ENCODE results near the gene IL1B. TPM values are rescaled to one million over a fixed set of nuclear protein-coding genes. Genes with fewer than 3 reads are reported as not detected.

The IL1B gene
- total and polyA plus RNA-seq, 7 donors: 0.55 to 32.4 (median 4.9) TPM; not detected in 1

GRCh38 chr2:112827009-112827408, 9.6 kb downstream of the IL1B start:
- Histone ChIP-seq H3K27me3 (no peaks in the 10 kb centered on the region), H3K27ac (no peak overlapping the region), H3K4me1 (no peaks in the 10 kb centered on the region), H3K36me3 (no peaks in the 10 kb centered on the region), H3K4me3 (no peak overlapping the region), H3K9me3 (no peaks in the 10 kb centered on the region)
- no peak for DNase-seq
- 77 to 98% methylated on average over 3 of the region's 3 CpGs for WGBS, 2 donors
- TF ChIP-seq CTCF (IDR thresholded peaks at IDR 0.05) (no peak), POLR2AphosphoS5 (IDR thresholded peaks at IDR 0.05) (no peak)
- intact Hi-C loops (cut with DNase I): no loop called here

GRCh38 chr2:112825706-112826105, 10.9 kb downstream of the IL1B start:
- no peaks in the 10 kb centered on the region for H3K36me3 ChIP-seq
- DNase-seq: no peak
- H3K27ac ChIP-seq: no peak overlapping the region
- H3K27me3 ChIP-seq: no peaks in the 10 kb centered on the region
- TF ChIP-seq CTCF (IDR thresholded peaks at IDR 0.05) (no peak), EP300 (IDR thresholded peaks at IDR 0.05) (no peak), POLR2A (IDR thresholded peaks at IDR 0.05) (no peak), POLR2AphosphoS5 (IDR thresholded peaks at IDR 0.05) (no peak)
- no peaks in the 10 kb centered on the region for H3K9me3 ChIP-seq
- WGBS, 2 donors: 92 to 94% methylated on average over 2 of the region's 2 CpGs
- intact Hi-C loops (cut with DNase I): no loop called here
- H3K4me3 ChIP-seq: no peak overlapping the region
- no peaks in the 10 kb centered on the region for H3K4me1 ChIP-seq

- intact Hi-C loops (cut with DNase I): no loop called here
- DNase-seq: no peak
- no peaks in the 10 kb centered on the region for H3K36me3 ChIP-seq
- TF ChIP-seq POLR2AphosphoS5 (IDR thresholded peaks at IDR 0.05) (no peak), POLR2A (IDR thresholded peaks at IDR 0.05) (no peak), EP300 (IDR thresholded peaks at IDR 0.05) (no peak), CTCF (IDR thresholded peaks at IDR 0.05) (no peak)
- H3K4me3 ChIP-seq: no peak overlapping the region
- H3K9me3 ChIP-seq: no peaks in the 10 kb centered on the region
- no peak overlapping the region for H3K27ac ChIP-seq
- no peaks in the 10 kb centered on the region for H3K27me3 ChIP-seq
- H3K4me1 ChIP-seq: no peaks in the 10 kb centered on the region
Measured at GRCh38 chr2:112824694-112825085, 11.9 kb downstream of the IL1B start.

DNA sequence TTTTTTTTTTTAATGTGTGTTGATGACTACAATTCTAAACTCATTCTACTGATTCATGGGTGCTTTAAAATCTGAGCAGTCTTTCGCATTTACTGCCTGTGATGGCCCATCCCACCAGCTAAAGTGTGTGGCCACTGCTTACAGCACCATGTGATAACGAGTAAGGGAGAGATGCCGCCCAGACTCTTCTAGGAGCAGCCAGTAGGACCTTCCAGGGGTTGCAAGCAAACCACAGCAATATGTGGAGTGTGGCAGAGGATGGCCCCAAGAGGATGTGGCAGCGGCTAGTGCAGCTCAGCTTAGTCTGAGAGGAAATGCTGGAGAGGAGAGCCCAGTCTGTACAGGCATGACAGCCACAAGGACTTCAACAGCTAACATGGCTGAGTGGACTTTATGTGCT, 14.9 kb downstream of the IL1B start:
- intact Hi-C loops (cut with DNase I): no loop called here
- H3K36me3 ChIP-seq: no peaks in the 10 kb centered on the region
- no peak for DNase-seq
- WGBS, 2 donors: 46 to 47% methylated on average over 4 of the region's 4 CpGs
- H3K4me1 ChIP-seq: no peaks in the 10 kb centered on the region
- no peaks in the 10 kb centered on the region for H3K9me3 ChIP-seq
- no peak for TF ChIP-seq CTCF (IDR thresholded peaks at IDR 0.05)
- no peak for TF ChIP-seq POLR2AphosphoS5 (IDR thresholded peaks at IDR 0.05)
- TF ChIP-seq EP300 (IDR thresholded peaks at IDR 0.05): no peak
- TF ChIP-seq POLR2A (IDR thresholded peaks at IDR 0.05): no peak
- H3K4me3 ChIP-seq: no peak overlapping the region
- no peaks in the 10 kb centered on the region for H3K27me3 ChIP-seq
- H3K27ac ChIP-seq: no peak overlapping the region

- no peaks in the 10 kb centered on the region for H3K4me1 ChIP-seq
- 52 to 64% methylated on average over 5 of the region's 5 CpGs for WGBS, 2 donors
- H3K27me3 ChIP-seq: no peaks in the 10 kb centered on the region
- no peak for DNase-seq
- H3K36me3 ChIP-seq: no peaks in the 10 kb centered on the region
- TF ChIP-seq POLR2AphosphoS5 (IDR thresholded peaks at IDR 0.05) (no peak), CTCF (IDR thresholded peaks at IDR 0.05) (no peak), POLR2A (IDR thresholded peaks at IDR 0.05) (no peak), EP300 (IDR thresholded peaks at IDR 0.05) (no peak)
- intact Hi-C loops (cut with DNase I): no loop called here
- H3K9me3 ChIP-seq: no peaks in the 10 kb centered on the region
- H3K27ac ChIP-seq: no peak overlapping the region
- H3K4me3 ChIP-seq: no peak overlapping the region
Measured at GRCh38 chr2:112821142-112821541, 15.4 kb downstream of the IL1B start.
